ENCODE results near the gene PPP1R37. TPM values are rescaled to one million over a fixed set of nuclear protein-coding genes. Genes with fewer than 3 reads are reported as not detected.

The PPP1R37 gene
- total and polyA plus RNA-seq, 2 of the 13 experiments (the other 11 are each of a cell fraction or from before 2014, with no cell fraction given), result 9.0 to 14.3 TPM

DNA sequence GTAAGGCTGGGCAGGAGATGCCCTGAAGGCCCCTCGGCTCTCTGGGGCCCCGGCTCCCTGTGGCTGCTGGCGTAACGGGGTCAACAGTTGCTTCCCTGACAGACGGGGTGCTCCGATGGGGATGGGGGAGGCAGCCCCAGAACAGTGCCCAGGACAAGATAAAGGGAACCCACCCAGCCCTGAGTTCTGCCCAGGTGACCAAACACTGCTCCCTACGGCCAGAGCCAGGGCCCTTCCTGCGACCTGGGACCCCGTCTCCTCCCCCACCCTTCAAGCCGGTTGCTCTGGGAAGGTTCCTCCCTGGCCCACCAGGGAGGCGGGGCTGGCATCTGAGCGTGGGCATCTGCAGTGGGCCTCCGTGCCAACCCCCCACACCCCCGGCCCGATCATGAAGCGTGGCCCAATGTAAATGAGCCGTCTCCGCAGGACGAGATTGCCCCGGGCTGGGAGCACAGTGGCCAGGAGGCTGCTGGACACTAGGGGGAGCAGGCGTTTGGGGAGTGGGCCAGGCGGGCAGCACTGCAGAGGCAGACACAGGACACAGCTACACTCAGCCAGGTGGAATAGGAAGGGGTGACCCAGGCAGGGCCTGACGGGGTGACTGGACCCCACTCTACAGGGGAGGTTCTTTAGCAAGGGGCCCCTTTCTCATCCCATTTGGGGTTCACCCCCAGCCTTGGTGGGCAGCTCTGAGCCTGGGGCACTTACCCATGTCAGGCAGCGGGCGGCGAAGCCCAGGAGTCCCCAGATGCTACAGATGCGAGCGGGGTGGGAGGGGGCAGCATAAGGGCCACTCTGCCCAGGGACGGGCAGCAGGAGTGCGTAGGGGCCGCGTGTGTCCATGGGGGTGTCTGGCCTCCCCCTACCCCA is 69.0 kb downstream of the PPP1R37 start (continued):
- 0 out of 2 replicates have a peak, but pooled peaks have one; percentile 20 for TF ChIP-seq AKAP8 (CRISPR knock-in tag; IDR thresholded peaks at IDR 0.05)
- peak; percentile 77; the same call in 1 of the 2 replicates for TF ChIP-seq RAD21 (CRISPR knock-in tag; IDR thresholded peaks at IDR 0.05)
- peak; percentile 44; the same call in 1 of the 2 replicates for TF ChIP-seq ZNF263 (CRISPR knock-in tag; IDR thresholded peaks at IDR 0.05)
- no peak for TF ChIP-seq CHD2 (IDR thresholded peaks at IDR 0.05; ENCODE audit: low read depth, low read length)
- TF ChIP-seq ZNF891 (CRISPR knock-in tag; IDR thresholded peaks at IDR 0.05), result peak; percentile 66; the same call in 1 of the 2 replicates
- TF ChIP-seq HHEX (CRISPR knock-in tag; IDR thresholded peaks at IDR 0.05), result no peak
- TF ChIP-seq KLF11 (CRISPR knock-in tag; IDR thresholded peaks at IDR 0.05), result no peak
- TF ChIP-seq MYC (CRISPR knock-in tag; IDR thresholded peaks at IDR 0.05; ENCODE audit: borderline replicate concordance), result 0 out of 2 replicates have a peak, but pooled peaks have one; percentile 40
- no peak for TF ChIP-seq GTF2F1 (IDR thresholded peaks at IDR 0.05; ENCODE audit: low read length)
- TF ChIP-seq RFXAP (CRISPR knock-in tag; IDR thresholded peaks at IDR 0.05; ENCODE audit: borderline replicate concordance), result no peak
- peak; percentile 54; the same call in 1 of the 2 replicates for TF ChIP-seq REPIN1 (CRISPR knock-in tag; IDR thresholded peaks at IDR 0.05; ENCODE audit: borderline replicate concordance, low read depth)
- TF ChIP-seq PHF21A (CRISPR knock-in tag; IDR thresholded peaks at IDR 0.05), result no peak
- TF ChIP-seq, protein P1, sequence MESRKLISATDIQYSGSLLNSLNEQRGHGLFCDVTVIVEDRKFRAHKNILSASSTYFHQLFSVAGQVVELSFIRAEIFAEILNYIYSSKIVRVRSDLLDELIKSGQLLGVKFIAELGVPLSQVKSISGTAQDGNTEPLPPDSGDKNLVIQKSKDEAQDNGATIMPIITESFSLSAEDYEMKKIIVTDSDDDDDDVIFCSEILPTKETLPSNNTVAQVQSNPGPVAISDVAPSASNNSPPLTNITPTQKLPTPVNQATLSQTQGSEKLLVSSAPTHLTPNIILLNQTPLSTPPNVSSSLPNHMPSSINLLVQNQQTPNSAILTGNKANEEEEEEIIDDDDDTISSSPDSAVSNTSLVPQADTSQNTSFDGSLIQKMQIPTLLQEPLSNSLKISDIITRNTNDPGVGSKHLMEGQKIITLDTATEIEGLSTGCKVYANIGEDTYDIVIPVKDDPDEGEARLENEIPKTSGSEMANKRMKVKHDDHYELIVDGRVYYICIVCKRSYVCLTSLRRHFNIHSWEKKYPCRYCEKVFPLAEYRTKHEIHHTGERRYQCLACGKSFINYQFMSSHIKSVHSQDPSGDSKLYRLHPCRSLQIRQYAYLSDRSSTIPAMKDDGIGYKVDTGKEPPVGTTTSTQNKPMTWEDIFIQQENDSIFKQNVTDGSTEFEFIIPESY (CRISPR knock-in tag; IDR thresholded peaks at IDR 0.05), result no peak
- TF ChIP-seq, protein P2, sequence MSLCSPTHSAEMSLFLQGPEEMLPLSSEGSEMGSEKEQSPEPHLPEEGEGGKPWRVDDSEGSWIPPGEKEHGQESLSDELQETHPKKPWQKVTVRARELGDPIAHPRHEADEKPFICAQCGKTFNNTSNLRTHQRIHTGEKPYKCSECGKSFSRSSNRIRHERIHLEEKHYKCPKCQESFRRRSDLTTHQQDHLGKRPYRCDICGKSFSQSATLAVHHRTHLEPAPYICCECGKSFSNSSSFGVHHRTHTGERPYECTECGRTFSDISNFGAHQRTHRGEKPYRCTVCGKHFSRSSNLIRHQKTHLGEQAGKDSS (CRISPR knock-in tag; IDR thresholded peaks at IDR 0.05; ENCODE audit: borderline replicate concordance, low read depth), result peak; percentile 44; the same call in 1 of the 2 replicates
- TF ChIP-seq NCOA1 (CRISPR knock-in tag; IDR thresholded peaks at IDR 0.05), result no peak
- TF ChIP-seq, protein P3, sequence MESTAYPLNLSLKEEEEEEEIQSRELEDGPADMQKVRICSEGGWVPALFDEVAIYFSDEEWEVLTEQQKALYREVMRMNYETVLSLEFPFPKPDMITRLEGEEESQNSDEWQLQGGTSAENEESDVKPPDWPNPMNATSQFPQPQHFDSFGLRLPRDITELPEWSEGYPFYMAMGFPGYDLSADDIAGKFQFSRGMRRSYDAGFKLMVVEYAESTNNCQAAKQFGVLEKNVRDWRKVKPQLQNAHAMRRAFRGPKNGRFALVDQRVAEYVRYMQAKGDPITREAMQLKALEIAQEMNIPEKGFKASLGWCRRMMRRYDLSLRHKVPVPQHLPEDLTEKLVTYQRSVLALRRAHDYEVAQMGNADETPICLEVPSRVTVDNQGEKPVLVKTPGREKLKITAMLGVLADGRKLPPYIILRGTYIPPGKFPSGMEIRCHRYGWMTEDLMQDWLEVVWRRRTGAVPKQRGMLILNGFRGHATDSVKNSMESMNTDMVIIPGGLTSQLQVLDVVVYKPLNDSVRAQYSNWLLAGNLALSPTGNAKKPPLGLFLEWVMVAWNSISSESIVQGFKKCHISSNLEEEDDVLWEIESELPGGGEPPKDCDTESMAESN (CRISPR knock-in tag; conservative IDR thresholded peaks at IDR 0.05), result no peak
- TF ChIP-seq, protein P4, sequence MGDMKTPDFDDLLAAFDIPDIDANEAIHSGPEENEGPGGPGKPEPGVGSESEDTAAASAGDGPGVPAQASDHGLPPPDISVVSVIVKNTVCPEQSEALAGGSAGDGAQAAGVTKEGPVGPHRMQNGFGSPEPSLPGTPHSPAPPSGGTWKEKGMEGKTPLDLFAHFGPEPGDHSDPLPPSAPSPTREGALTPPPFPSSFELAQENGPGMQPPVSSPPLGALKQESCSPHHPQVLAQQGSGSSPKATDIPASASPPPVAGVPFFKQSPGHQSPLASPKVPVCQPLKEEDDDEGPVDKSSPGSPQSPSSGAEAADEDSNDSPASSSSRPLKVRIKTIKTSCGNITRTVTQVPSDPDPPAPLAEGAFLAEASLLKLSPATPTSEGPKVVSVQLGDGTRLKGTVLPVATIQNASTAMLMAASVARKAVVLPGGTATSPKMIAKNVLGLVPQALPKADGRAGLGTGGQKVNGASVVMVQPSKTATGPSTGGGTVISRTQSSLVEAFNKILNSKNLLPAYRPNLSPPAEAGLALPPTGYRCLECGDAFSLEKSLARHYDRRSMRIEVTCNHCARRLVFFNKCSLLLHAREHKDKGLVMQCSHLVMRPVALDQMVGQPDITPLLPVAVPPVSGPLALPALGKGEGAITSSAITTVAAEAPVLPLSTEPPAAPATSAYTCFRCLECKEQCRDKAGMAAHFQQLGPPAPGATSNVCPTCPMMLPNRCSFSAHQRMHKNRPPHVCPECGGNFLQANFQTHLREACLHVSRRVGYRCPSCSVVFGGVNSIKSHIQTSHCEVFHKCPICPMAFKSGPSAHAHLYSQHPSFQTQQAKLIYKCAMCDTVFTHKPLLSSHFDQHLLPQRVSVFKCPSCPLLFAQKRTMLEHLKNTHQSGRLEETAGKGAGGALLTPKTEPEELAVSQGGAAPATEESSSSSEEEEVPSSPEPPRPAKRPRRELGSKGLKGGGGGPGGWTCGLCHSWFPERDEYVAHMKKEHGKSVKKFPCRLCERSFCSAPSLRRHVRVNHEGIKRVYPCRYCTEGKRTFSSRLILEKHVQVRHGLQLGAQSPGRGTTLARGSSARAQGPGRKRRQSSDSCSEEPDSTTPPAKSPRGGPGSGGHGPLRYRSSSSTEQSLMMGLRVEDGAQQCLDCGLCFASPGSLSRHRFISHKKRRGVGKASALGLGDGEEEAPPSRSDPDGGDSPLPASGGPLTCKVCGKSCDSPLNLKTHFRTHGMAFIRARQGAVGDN (CRISPR knock-in tag; IDR thresholded peaks at IDR 0.05), result peak; percentile 55
- 0 out of 2 replicates have a peak, but pooled peaks have one; percentile 29 for TF ChIP-seq ZNF547 (CRISPR knock-in tag; IDR thresholded peaks at IDR 0.05)
- TF ChIP-seq ERF (CRISPR knock-in tag; IDR thresholded peaks at IDR 0.05), result no peak
- TF ChIP-seq, protein P5, sequence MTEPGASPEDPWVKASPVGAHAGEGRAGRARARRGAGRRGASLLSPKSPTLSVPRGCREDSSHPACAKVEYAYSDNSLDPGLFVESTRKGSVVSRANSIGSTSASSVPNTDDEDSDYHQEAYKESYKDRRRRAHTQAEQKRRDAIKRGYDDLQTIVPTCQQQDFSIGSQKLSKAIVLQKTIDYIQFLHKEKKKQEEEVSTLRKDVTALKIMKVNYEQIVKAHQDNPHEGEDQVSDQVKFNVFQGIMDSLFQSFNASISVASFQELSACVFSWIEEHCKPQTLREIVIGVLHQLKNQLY (CRISPR knock-in tag; IDR thresholded peaks at IDR 0.05), result no peak

Data from HepG2 (cell line).